WTC11 (cell line): ENCODE results near the gene VPS18. TPM values are rescaled to one million over a fixed set of nuclear protein-coding genes. Genes with fewer than 3 reads are reported as not detected.

Source experiments
- ATAC-seq: fragments of 200-7000 bp; cut with Tn5 transposase; 2 replicates; pipeline ENCODE4 v1.10.0; 2021; ENCODE audit warnings: mild to moderate bottlenecking, moderate library complexity
- CTCF ChIA-PET: fragments of 300-600 bp; sonication (Branson Sonifier 250); formaldehyde crosslinking; loops from one replicate; lab custom pipeline; 2021; ENCODE audit warnings: antibody characterized with exemption; lab: Charles Lee
- POLR2A ChIA-PET: fragments of 350-600 bp; sonication (Branson Sonifier 250); formaldehyde crosslinking; loops from one replicate; lab custom pipeline; 2021; ENCODE audit warnings: antibody characterized with exemption; lab: Charles Lee
- DNase-seq: peaks from one replicate; pipeline ENCODE4 v3.0.0; 2021; ENCODE audit warnings: low spot score
- H3K27ac Mint-ChIP-seq: 2 replicates; pipeline ENCODE4 v1.8.0; 2021; ENCODE audit warnings: mixed read lengths
- H3K27me3 Mint-ChIP-seq: 2 replicates; pipeline ENCODE4 v1.8.0; 2021; ENCODE audit warnings: low read depth, mild to moderate bottlenecking, moderate library complexity, mixed read lengths
- H3K36me3 Mint-ChIP-seq: 2 replicates; pipeline ENCODE4 v1.8.0; 2021; ENCODE audit warnings: mixed read lengths
- H3K4me1 Mint-ChIP-seq: 2 replicates; pipeline ENCODE4 v1.8.0; 2022; ENCODE audit warnings: mixed read lengths
- H3K4me3 Mint-ChIP-seq: 2 replicates; pipeline ENCODE4 v1.8.0; 2021; ENCODE audit warnings: mild to moderate bottlenecking, moderate library complexity, mixed read lengths
- H3K9me3 Mint-ChIP-seq: 2 replicates; pipeline ENCODE4 v1.8.0; 2021; ENCODE audit warnings: mixed read lengths
- ARID4B ChIP-seq: sonication (generic); formaldehyde crosslinking; IDR thresholded peaks from 2 replicates; pipeline ENCODE4 v1.8.0; 2023; ENCODE audit warnings: missing genetic modification reagents, mild to moderate bottlenecking, borderline replicate concordance
- ATF2 ChIP-seq: sonication (generic); formaldehyde crosslinking; IDR thresholded peaks from 2 replicates; pipeline ENCODE4 v1.8.1; 2022; ENCODE audit warnings: low read depth, missing genetic modification reagents, borderline replicate concordance
- ATF3 ChIP-seq: sonication (generic); formaldehyde crosslinking; conservative IDR thresholded peaks from 2 replicates; pipeline ENCODE4 v1.8.1; 2022; ENCODE audit warnings: mild to moderate bottlenecking, missing genetic modification reagents
- CREB1 ChIP-seq: sonication (generic); formaldehyde crosslinking; IDR thresholded peaks from 2 replicates; pipeline ENCODE4 v1.8.0; 2023; ENCODE audit warnings: mild to moderate bottlenecking, missing genetic modification reagents
- E2F1 ChIP-seq: sonication (generic); formaldehyde crosslinking; IDR thresholded peaks from 2 replicates; pipeline ENCODE4 v1.8.0; 2022; ENCODE audit warnings: mild to moderate bottlenecking, missing genetic modification reagents
- ESRRA ChIP-seq: sonication (generic); formaldehyde crosslinking; IDR thresholded peaks from 2 replicates; pipeline ENCODE4 v1.8.1; 2022; ENCODE audit warnings: mild to moderate bottlenecking, missing genetic modification reagents, borderline replicate concordance
- ETV6 ChIP-seq: sonication (generic); formaldehyde crosslinking; IDR thresholded peaks from 2 replicates; pipeline ENCODE4 v1.8.1; 2022; ENCODE audit warnings: mild to moderate bottlenecking, missing genetic modification reagents
- FOXK1 ChIP-seq: sonication (generic); formaldehyde crosslinking; IDR thresholded peaks from 2 replicates; pipeline ENCODE4 v1.8.0; 2022; ENCODE audit warnings: mild to moderate bottlenecking, moderate library complexity, missing genetic modification reagents
- FOXP4 ChIP-seq: sonication (generic); formaldehyde crosslinking; IDR thresholded peaks from 2 replicates; pipeline ENCODE4 v1.8.0; 2022; ENCODE audit warnings: mild to moderate bottlenecking, missing genetic modification reagents
- HMGA2 ChIP-seq: fragments of 250-450 bp; sonication (Bioruptor Pico); IDR thresholded peaks from 2 replicates; pipeline ENCODE4 v1.4.0; 2021; ENCODE audit warnings: mild to moderate bottlenecking, moderate library complexity
- IRF2 ChIP-seq: sonication (generic); formaldehyde crosslinking; IDR thresholded peaks from 2 replicates; pipeline ENCODE4 v1.8.0; 2022; ENCODE audit warnings: low read depth, missing genetic modification reagents, borderline replicate concordance
- MXD4 ChIP-seq: fragments of 250-450 bp; sonication (Bioruptor Pico); IDR thresholded peaks from 2 replicates; pipeline ENCODE4 v1.8.0; 2021; ENCODE audit warnings: mild to moderate bottlenecking, moderate library complexity, borderline replicate concordance
- NFE2L1 ChIP-seq: sonication (generic); formaldehyde crosslinking; IDR thresholded peaks from 2 replicates; pipeline ENCODE4 v1.8.1; 2023; ENCODE audit warnings: missing genetic modification reagents
- NFYB ChIP-seq: sonication (generic); formaldehyde crosslinking; conservative IDR thresholded peaks from 2 replicates; pipeline ENCODE4 v1.8.0; 2022; ENCODE audit warnings: low read depth, missing genetic modification reagents
- NR1H2 ChIP-seq: sonication (generic); formaldehyde crosslinking; IDR thresholded peaks from 2 replicates; pipeline ENCODE4 v1.9.0; 2021; ENCODE audit warnings: mild to moderate bottlenecking, moderate library complexity, missing genetic modification reagents
- NR2C2 ChIP-seq: sonication (generic); formaldehyde crosslinking; IDR thresholded peaks from 2 replicates; pipeline ENCODE4 v1.8.0; 2022; ENCODE audit warnings: mild to moderate bottlenecking, missing genetic modification reagents
- NR3C1 ChIP-seq: sonication (generic); formaldehyde crosslinking; conservative IDR thresholded peaks from 2 replicates; pipeline ENCODE4 v1.8.1; 2023; ENCODE audit warnings: low read depth, mild to moderate bottlenecking, missing genetic modification reagents
- PRRX2 ChIP-seq: fragments of 250-450 bp; sonication (Bioruptor Pico); IDR thresholded peaks from 2 replicates; pipeline ENCODE4 v1.8.0; 2021; ENCODE audit warnings: mild to moderate bottlenecking
- RORB ChIP-seq: fragments of 250-450 bp; sonication (Bioruptor Pico); IDR thresholded peaks from 2 replicates; pipeline ENCODE4 v1.9.0; 2021; ENCODE audit warnings: mild to moderate bottlenecking
- SP1 ChIP-seq: sonication (generic); formaldehyde crosslinking; conservative IDR thresholded peaks from 2 replicates; pipeline ENCODE4 v1.8.1; 2022; ENCODE audit warnings: missing genetic modification reagents
- ZBTB21 ChIP-seq: sonication (generic); formaldehyde crosslinking; IDR thresholded peaks from 2 replicates; pipeline ENCODE4 v1.8.1; 2023; ENCODE audit warnings: mild to moderate bottlenecking, missing genetic modification reagents, borderline replicate concordance
- ZNF219 ChIP-seq: sonication (generic); formaldehyde crosslinking; IDR thresholded peaks from 2 replicates; pipeline ENCODE4 v1.8.0; 2023; ENCODE audit warnings: missing genetic modification reagents, mild to moderate bottlenecking, borderline replicate concordance
- ZNF512 ChIP-seq: sonication (generic); formaldehyde crosslinking; IDR thresholded peaks from 2 replicates; pipeline ENCODE4 v1.8.1; 2022; ENCODE audit warnings: missing genetic modification reagents, borderline replicate concordance
- total RNA-seq: library from RNA; stranded (reverse); gene quantifications from 3 replicates; pipeline ENCODE4 v1.2.3, GENCODE V29; 2021

VPS18 gene
- total RNA-seq, 1 experiment from 2014 or later, result 27.3 TPM

- TF ChIP-seq E2F1 (no peak), CREB1 (no peak), NR3C1 (CRISPR knock-in tag) (no peak), ETV6 (CRISPR knock-in tag) (no peak), ESRRA (no peak)
- TF ChIP-seq, all 79 proteins: peak for 0
Measured at GRCh38 chr15:40934457-40934856, 40.2 kb downstream of the VPS18 start (continued).

GRCh38 chr15:40936234-40936708, 42.0 kb downstream of the VPS18 start:
- no peak for DNase-seq
- H3K4me1 Mint-ChIP-seq, result peaks cover 20% of the 10 kb centered on the region
- H3K9me3 Mint-ChIP-seq, result no peaks in the 10 kb centered on the region
- H3K36me3 Mint-ChIP-seq, result no peaks in the 10 kb centered on the region
- POLR2A ChIA-PET, result no interaction called here
- H3K4me3 Mint-ChIP-seq, result no peak overlapping the region
- TF ChIP-seq FOXP4 (CRISPR knock-in tag) (no peak), MXD4 (no peak), NFYB (no peak), NR1H2 (CRISPR knock-in tag) (no peak), HMGA2 (CRISPR knock-in tag) (no peak), ZNF219 (CRISPR knock-in tag) (no peak), ATF3 (CRISPR knock-in tag) (no peak), PRRX2 (CRISPR knock-in tag) (no peak), FOXK1 (CRISPR knock-in tag) (no peak), ATF2 (CRISPR knock-in tag) (no peak), ARID4B (no peak), ZBTB21 (CRISPR knock-in tag) (no peak), RORB (CRISPR knock-in tag) (no peak), SP1 (CRISPR knock-in tag) (no peak), IRF2 (CRISPR knock-in tag) (no peak), NFE2L1 (no peak), ZNF512 (CRISPR knock-in tag) (no peak), NR2C2 (no peak)
- TF ChIP-seq, all 79 proteins: peak for 0
- no peak for ATAC-seq
- CTCF ChIA-PET, result interaction anchor here (0.6 to 1.3 kb wide), 4 partner anchors 8 to 33 kb away, joined by 3 to 4 read pairs (median 3); no protein-coding TSS in a partner anchor
- H3K27ac Mint-ChIP-seq, result no peak overlapping the region
- H3K27me3 Mint-ChIP-seq, result peaks cover 49% of the 10 kb centered on the region
